Measurements from ENCODE around the gene IL4R. TPM values are rescaled to one million over a fixed set of nuclear protein-coding genes. Genes with fewer than 3 reads are reported as not detected.
A peak's percentile ranks its signal among the peaks of the same experiment; 100 is the strongest.

Gene IL4R
- total and polyA plus RNA-seq, 10 of the 15 experiments (the other 5 are each of a cell fraction or from before 2014, with no cell fraction given): 2.6 to 70.4 (median 36.6) TPM

- H3K79me2 ChIP-seq (ENCODE audit: control insufficient read depth, insufficient read depth, low read length): peaks cover 67% of the 10 kb centered on the region
- intact Hi-C loops (cut with micrococcal nuclease; ENCODE audit: unreplicated experiment): loop anchor here (2.0 kb wide), 1 partner anchor 165 kb away; no protein-coding TSS in a partner anchor
- H3K4me1 ChIP-seq (ENCODE audit: control insufficient read depth, insufficient read depth, low read length): peaks cover 53% of the 10 kb centered on the region
- ChIA-PET CTCF (interaction anchor here (0.7 to 9.2 kb wide), 17 partner anchors 8 to 203 kb away, joined by 3 to 113 read pairs (median 4); no protein-coding TSS in a partner anchor), POLR2A (interaction anchor here (0.8 to 11.1 kb wide), 14 partner anchors 10 to 166 kb away, joined by 3 to 208 read pairs (median 6); no protein-coding TSS in a partner anchor), RAD21 (ENCODE audit: unreplicated experiment) (interaction anchor here (1.1 to 12.8 kb wide), 14 partner anchors 15 to 223 kb away, joined by 3 to 224 read pairs (median 11); no protein-coding TSS in a partner anchor), SMC1A (ENCODE audit: uncharacterized antibody, unreplicated experiment) (interaction anchor here (1.8 to 10.9 kb wide), 11 partner anchors 9 to 221 kb away, joined by 5 to 220 read pairs (median 14); partner anchors contain the start of gene KDM8)
- H3K9ac ChIP-seq (ENCODE audit: control insufficient read depth, insufficient read depth, low read length): peak within 1 kb of the TSS; percentile 99
- peaks cover 0 to 6% of the 10 kb centered on the region in 2 experiments; a peak in 3 of 4 replicates for H3K36me3 ChIP-seq (ENCODE audit: control insufficient read depth in 2 of 2, insufficient read depth in 2 of 2, low read length in 1 of 2)
- H3K27me3 ChIP-seq (replicated peaks in 1 of 2; ENCODE audit: control insufficient read depth in 2 of 2, insufficient read depth in 2 of 2, low read length in 1 of 2): no peaks in the 10 kb centered on the region
- ATAC-seq: peak; percentile 56
- H3K4me2 ChIP-seq (ENCODE audit: control insufficient read depth, insufficient read depth): peak within 1 kb of the TSS; percentile 95
- no peaks in the 10 kb centered on the region; the same call in 2 of the 3 replicates for H3K9me3 ChIP-seq (replicated peaks; ENCODE audit: control insufficient read depth, insufficient read depth, low read length)
- BruUV-seq (replicated peaks): no TSS peak
- peak within 1 kb of the TSS; percentile 97 for H3K27ac ChIP-seq (ENCODE audit: control insufficient read depth, insufficient read depth)
- peak; percentile 41 for FAIRE-seq
- peak within 1 kb of the TSS; percentile 86 for H3K4me3 ChIP-seq
- peak within 1 kb of the TSS; percentile 28; the same call in 1 of the 2 replicates for H2AFZ ChIP-seq (ENCODE audit: control insufficient read depth, low read depth, low read length)
- H4K20me1 ChIP-seq (ENCODE audit: control insufficient read depth, insufficient read depth): no peaks in the 10 kb centered on the region
- peak; percentile 85 for DNase-seq (ENCODE audit: low read depth, low spot score)
- under 1% methylated on average over 22 of the region's 23 CpGs for WGBS (ENCODE audit: insufficient coverage, insufficient replicate concordance, low lambda C conversion rate, missing lambda C conversion rate)
- in situ Hi-C loops (cut with MboI): no loop called here
- TF ChIP-seq BACH1 (IDR thresholded peaks at IDR 0.05; ENCODE audit: borderline replicate concordance) (peak; percentile 80), ASH2L (IDR thresholded peaks at IDR 0.05; ENCODE audit: borderline replicate concordance, low read depth) (no peak), BCL11A (IDR thresholded peaks at IDR 0.05; ENCODE audit: low read depth, low read length) (no peak), PRDM15 (CRISPR knock-in tag; IDR thresholded peaks at IDR 0.05) (no peak), CEBPB (IDR thresholded peaks at IDR 0.05; ENCODE audit: borderline replicate concordance in 1 of 2, low read depth in 2 of 2, low read length in 2 of 2) (no peak), GABPA (IDR thresholded peaks at IDR 0.05; ENCODE audit: low read depth) (no peak), MAX (IDR thresholded peaks at IDR 0.05; ENCODE audit: low read depth, low read length) (peak; percentile 73; the same call in 1 of the 2 replicates), CREM (IDR thresholded peaks at IDR 0.05; ENCODE audit: low read depth) (peak; percentile 90), SIX5 (IDR thresholded peaks at IDR 0.05; ENCODE audit: low read depth, low read length, severe bottlenecking) (no peak), SMAD1 (IDR thresholded peaks at IDR 0.05; ENCODE audit: low read depth, partially characterized antibody) (peak; percentile 59), MTA2 (IDR thresholded peaks at IDR 0.05; ENCODE audit: low read depth) (peak; percentile 76), ETV6 (conservative IDR thresholded peaks at IDR 0.05 in 1 of 2, IDR thresholded peaks at IDR 0.05 in 1 of 2; ENCODE audit: borderline replicate concordance in 1 of 2, low read depth in 1 of 2) (peak in 1 of 2 experiments; percentile 67; a peak in 2 of 4 replicates), RCOR1 (conservative IDR thresholded peaks at IDR 0.05; ENCODE audit: low read depth, low read length) (no peak), KLF5 (IDR thresholded peaks at IDR 0.05; ENCODE audit: partially characterized antibody) (peak; percentile 20), MTA3 (IDR thresholded peaks at IDR 0.05; ENCODE audit: borderline replicate concordance, low read length) (no peak), TCF12 (IDR thresholded peaks at IDR 0.05; ENCODE audit: low read depth, low read length) (peak; percentile 98), PAX5 (IDR thresholded peaks at IDR 0.05; ENCODE audit: borderline replicate concordance, low read depth, low read length) (peak; percentile 52; the same call in 1 of the 2 replicates)
Observed at GRCh38 chr16:27401768-27402568, 88.2 kb downstream of the IL4R start, which contains the start of gene IL21R. Gene IL21R (plus strand): TSS chr16:27402174. CDS start chr16:27430072, 27,898 bp downstream.
